A549 treated with dexamethasone at 1 μM for 4 hours (cell line): ENCODE results near the gene SCAF1. TPM values are rescaled to one million over a fixed set of nuclear protein-coding genes. Genes with fewer than 3 reads are reported as not detected.

Experiments
- total RNA-seq: library from RNA; stranded (reverse); fragments of 200-300 nt; extraction: Qiagen RNA extraction; gene quantifications from 5 replicates; pipeline ENCODE4 v1.2.3, GENCODE V29; 2022

SCAF1 gene
- total RNA-seq, result 39.2 to 76.5 TPM (median 69.9 TPM) in 5 replicates

GRCh38 chr19:49641688-49642491 is at the start of gene SCAF1:
Gene SCAF1, plus strand, starts transcription at chr19:49642209. Its CDS starts 2,818 bp downstream, at chr19:49645027.

GRCh38 chr19:49640113-49640898 is 1.7 kb upstream of the SCAF1 start, which contains the start of gene RRAS:
Gene RRAS, minus strand, starts transcription at chr19:49640143. Its CDS starts 45 bp downstream, at chr19:49640098.

GRCh38 chr19:49665351-49666119 is 23.5 kb downstream of the SCAF1 start, which contains the start of the genes BCL2L12 and IRF3:
Gene BCL2L12, plus strand, starts transcription at chr19:49665933. Its CDS starts 760 bp downstream, at chr19:49666693.
Gene IRF3, minus strand, starts transcription at chr19:49665857. Its CDS starts 1,019 bp downstream, at chr19:49664838.

GRCh38 chr19:49677231-49677900 is 35.4 kb downstream of the SCAF1 start, which contains the start of gene PRMT1:
Gene PRMT1, plus strand, starts transcription at chr19:49677271. Its CDS starts 10 bp downstream, at chr19:49677281.

GRCh38 chr19:49689133-49690078 is 47.4 kb downstream of the SCAF1 start, which contains the start of gene ADM5:
Gene ADM5, plus strand, starts transcription at chr19:49689594. Its CDS starts 244 bp downstream, at chr19:49689838.

GRCh38 chr19:49690656-49691242 is 48.7 kb downstream of the SCAF1 start, which contains the start of gene CPT1C:
Gene CPT1C, plus strand, starts transcription at chr19:49691116. Its CDS starts 1,137 bp downstream, at chr19:49692253.

Other genes starting within 250 kb of the SCAF1 start
- gene PTH2, start 218.8 kb upstream of the SCAF1 start, total RNA-seq, result not detected in 5 replicates
- 0.17 to 0.40 TPM (median 0.23 TPM) in 5 replicates for gene GFY, start 216.8 kb upstream of the SCAF1 start, total RNA-seq
- 0.23 to 0.76 TPM (median 0.57 TPM) in 5 replicates for gene SLC17A7, start 200.7 kb upstream of the SCAF1 start, total RNA-seq
- 81.5 to 86.8 TPM (median 85.6 TPM) in 5 replicates for gene PIH1D1, start 190.4 kb upstream of the SCAF1 start, total RNA-seq
- 13.0 to 27.7 TPM (median 23.9 TPM) in 5 replicates for gene ALDH16A1, start 189.0 kb upstream of the SCAF1 start, total RNA-seq
- gene FLT3LG, start 168.0 kb upstream of the SCAF1 start, total RNA-seq, result 0.94 to 1.6 TPM (median 1.2 TPM) in 5 replicates
- gene RPL13A, start 154.6 kb upstream of the SCAF1 start, total RNA-seq, result 3,612 to 4,177 TPM (median 3,742 TPM) in 5 replicates
- gene RPS11, start 145.8 kb upstream of the SCAF1 start, total RNA-seq, result 3,652 to 4,941 TPM (median 3,741 TPM) in 5 replicates
- gene FCGRT, start 129.5 kb upstream of the SCAF1 start, total RNA-seq, result 25.0 to 32.5 TPM (median 28.0 TPM) in 5 replicates
- 1.5 to 3.5 TPM (median 2.6 TPM) in 5 replicates for gene RCN3, start 114.2 kb upstream of the SCAF1 start, total RNA-seq
- gene NOSIP, start 61.7 kb upstream of the SCAF1 start, total RNA-seq, result 90.9 to 110 TPM (median 106 TPM) in 5 replicates
- 0.62 to 0.97 TPM (median 0.64 TPM) in 5 replicates for gene PRRG2, start 60.9 kb upstream of the SCAF1 start, total RNA-seq
- 25.0 to 45.9 TPM (median 44.1 TPM) in 5 replicates for gene PRR12, start 51.0 kb upstream of the SCAF1 start, total RNA-seq
- gene RRAS, start 2.1 kb upstream of the SCAF1 start, total RNA-seq, result 105 to 170 TPM (median 157 TPM) in 5 replicates
- gene IRF3, start 23.6 kb downstream of the SCAF1 start, total RNA-seq, result 67.8 to 112 TPM (median 100 TPM) in 5 replicates
- 56.1 to 64.2 TPM (median 59.7 TPM) in 5 replicates for gene BCL2L12, start 23.7 kb downstream of the SCAF1 start, total RNA-seq
- 394 to 431 TPM (median 409 TPM) in 5 replicates for gene PRMT1, start 35.1 kb downstream of the SCAF1 start, total RNA-seq
- gene ADM5, start 47.4 kb downstream of the SCAF1 start, total RNA-seq, result 3.0 to 5.7 TPM (median 5.0 TPM) in 5 replicates
- 11.3 to 13.2 TPM (median 12.1 TPM) in 5 replicates for gene CPT1C, start 48.9 kb downstream of the SCAF1 start, total RNA-seq
- not detected in 5 replicates for gene TSKS, start 121.1 kb downstream of the SCAF1 start, total RNA-seq
- 38.6 to 62.6 TPM (median 60.1 TPM) in 5 replicates for gene AP2A1, start 124.8 kb downstream of the SCAF1 start, total RNA-seq
- gene FUZ, start 171.1 kb downstream of the SCAF1 start, total RNA-seq, result 12.7 to 14.1 TPM (median 13.9 TPM) in 5 replicates
- gene MED25, start 176.1 kb downstream of the SCAF1 start, total RNA-seq, result 41.8 to 70.4 TPM (median 65.8 TPM) in 5 replicates
- gene PTOV1, start 208.9 kb downstream of the SCAF1 start, total RNA-seq, result 108 to 147 TPM (median 141 TPM) in 5 replicates
- 28.8 to 56.1 TPM (median 43.1 TPM) in 5 replicates for gene PNKP, start 225.4 kb downstream of the SCAF1 start, total RNA-seq
- gene AKT1S1, start 235.1 kb downstream of the SCAF1 start, total RNA-seq, result 65.8 to 131 TPM (median 114 TPM) in 5 replicates
- gene TBC1D17, start 235.5 kb downstream of the SCAF1 start, total RNA-seq, result 17.1 to 22.6 TPM (median 21.4 TPM) in 5 replicates